Activated T-cell treated with anti-CD3 and anti-CD28 coated beads, Interleukin-2, amount 50 U/mL, for 48 hours (primary cell): ENCODE measurements around the gene PTAFR.

Experiments used
- DNase-seq, 2 experiments: peaks; one replicate each; pipeline ENCODE4 v3.0.0-alpha.2; 2020

Gene PTAFR

DNA sequence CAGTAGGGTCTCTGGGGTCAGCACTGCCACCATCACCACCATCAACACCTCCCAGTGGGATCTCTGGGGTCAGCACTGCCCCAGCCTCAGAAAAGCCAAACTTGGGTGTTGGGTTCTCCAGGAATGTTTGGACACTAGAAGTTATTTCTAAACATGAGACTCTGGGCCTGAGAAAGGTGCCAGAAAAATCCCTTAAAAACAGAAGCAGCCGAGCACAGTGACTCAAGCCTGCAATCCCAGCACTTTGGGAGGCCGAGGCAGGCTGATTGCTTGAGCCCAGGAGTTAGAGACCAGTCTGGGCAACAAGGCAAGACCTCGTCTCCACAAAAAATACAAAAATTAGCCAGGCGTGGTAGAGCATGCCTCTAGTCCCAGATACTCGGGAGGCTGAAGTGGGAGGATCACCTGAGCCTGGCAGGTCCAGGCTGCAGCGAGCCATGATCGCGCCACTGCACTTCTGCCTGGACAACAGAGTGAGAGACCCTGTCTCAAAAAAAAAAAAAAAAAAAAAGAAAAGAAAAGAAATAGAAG lies 470 bp downstream of the PTAFR start:
- no peak for DNase-seq

DNA sequence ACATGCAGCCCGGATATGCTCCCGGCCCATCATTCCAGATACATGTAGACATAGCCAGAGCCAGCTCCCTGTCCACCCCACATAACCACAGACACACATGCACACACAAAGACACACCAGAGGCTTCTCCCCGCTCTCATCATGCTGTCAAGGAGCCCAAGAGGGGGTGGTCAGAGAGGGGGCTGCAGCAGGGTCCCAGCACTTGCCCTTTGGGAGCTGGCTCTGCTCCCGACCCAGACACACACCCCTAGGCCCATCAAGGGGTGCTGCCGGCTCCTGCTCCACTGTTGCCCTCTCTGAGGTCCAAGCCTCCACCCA lies 2.6 kb downstream of the PTAFR start:
- DNase-seq: no peak

DNA sequence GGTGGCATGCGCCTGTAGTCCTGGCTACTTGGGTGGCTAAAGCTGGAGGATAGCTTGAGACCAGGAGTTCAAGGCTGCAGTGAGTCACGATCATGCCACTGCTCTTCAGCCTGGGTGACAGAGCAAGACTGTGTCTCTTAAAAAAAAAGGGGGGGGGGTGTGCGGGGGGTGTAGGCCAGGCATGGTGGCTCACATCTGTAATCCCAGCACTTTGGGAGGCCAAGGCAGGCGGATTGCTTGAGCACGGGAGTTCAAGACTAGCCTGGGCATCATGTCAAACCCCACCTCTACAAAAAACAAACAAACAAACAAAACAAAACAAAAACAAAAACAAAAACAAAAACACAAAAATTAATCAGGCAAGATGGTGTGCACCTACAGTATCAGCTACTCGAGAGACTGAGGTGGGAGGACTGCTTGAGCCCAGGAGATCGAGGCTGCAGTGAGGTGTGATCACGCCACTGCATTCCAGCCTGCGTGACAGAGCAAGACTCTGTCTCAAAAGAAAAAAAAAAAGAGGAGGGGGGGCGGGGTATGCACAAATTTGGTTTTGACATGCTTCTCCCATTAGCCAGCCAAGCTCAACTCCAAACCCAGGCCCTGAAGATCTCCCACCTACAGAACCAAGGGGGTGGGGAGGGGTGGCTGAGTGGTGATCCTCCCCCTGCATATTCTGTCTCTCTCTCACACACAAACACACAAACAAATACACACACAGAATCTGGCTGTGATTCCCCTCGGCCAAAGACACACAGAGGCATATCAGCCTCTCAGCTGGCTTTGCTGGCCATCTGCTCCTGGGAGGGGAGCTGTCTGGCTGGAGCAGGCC lies 3.1 kb downstream of the PTAFR start:
- DNase-seq: no peak

DNA sequence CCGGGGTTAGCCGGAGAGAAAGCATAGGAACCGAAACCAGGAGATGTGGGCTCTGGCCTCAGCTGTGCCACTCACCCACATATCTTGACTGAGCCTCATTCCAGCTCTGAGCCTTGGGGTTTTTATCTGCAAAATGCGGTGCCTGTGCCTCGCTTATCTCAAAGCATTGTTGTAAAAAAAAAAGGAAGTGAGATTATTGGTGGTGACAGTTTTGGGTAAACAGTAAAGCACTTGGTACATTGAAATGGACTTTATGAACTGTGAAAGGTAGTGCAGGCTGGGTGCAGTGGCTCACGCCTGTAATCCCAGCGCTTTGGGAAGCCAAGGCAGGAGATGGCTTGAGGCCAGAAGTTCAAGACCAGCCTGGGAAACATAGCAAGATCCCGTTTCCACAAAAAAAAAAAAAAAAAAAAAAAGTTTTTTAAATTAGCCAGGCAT lies 3.8 kb downstream of the PTAFR start:
- DNase-seq: peak; percentile 54 to 59

DNA sequence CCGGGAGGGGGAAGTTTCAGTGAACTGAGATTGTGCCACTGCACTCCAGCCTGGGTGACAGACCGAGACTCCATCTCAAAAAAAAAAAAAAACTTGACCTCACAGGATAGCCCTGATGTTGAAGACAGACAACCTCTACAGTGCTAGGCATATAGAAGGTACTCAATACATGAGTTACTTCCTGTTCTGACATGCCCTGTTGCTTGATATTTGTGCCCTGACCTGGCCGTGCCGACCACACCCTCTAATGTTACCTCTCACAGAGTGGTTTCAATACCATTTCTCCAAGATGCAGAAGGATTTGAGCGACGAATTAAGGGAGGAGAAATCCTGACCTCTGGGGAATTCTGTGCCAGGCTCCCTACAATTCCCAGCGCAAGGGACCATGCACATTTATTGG lies 5.2 kb downstream of the PTAFR start:
- DNase-seq: no peak

DNA sequence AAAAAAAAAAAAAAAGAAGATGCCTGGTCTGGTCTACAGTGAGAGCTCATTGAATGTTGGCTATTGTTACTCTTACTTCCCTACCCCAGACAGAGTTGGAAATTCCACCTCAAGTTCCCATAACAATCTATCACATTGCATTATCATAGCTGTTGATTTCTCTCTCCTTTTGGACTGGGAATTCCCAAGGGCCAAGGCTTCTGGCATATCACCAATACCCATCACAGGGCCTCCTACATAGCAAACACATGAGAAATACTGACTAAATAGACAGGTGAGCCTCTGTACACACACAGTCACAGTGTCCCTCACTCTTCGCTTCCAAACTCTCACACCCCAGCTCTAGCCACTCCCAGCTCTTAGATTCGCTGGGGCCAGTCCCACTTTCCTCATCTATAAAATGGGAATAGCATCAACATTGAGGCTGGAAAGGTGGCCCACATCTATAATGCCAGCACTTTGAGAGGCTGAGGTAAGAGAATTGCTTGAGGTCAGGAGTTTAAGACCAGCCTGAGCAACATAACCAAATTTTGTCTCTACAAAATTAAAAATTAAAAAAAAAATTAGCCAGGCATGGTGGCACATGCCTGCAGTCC lies 6.4 kb downstream of the PTAFR start:
- no peak for DNase-seq

DNA sequence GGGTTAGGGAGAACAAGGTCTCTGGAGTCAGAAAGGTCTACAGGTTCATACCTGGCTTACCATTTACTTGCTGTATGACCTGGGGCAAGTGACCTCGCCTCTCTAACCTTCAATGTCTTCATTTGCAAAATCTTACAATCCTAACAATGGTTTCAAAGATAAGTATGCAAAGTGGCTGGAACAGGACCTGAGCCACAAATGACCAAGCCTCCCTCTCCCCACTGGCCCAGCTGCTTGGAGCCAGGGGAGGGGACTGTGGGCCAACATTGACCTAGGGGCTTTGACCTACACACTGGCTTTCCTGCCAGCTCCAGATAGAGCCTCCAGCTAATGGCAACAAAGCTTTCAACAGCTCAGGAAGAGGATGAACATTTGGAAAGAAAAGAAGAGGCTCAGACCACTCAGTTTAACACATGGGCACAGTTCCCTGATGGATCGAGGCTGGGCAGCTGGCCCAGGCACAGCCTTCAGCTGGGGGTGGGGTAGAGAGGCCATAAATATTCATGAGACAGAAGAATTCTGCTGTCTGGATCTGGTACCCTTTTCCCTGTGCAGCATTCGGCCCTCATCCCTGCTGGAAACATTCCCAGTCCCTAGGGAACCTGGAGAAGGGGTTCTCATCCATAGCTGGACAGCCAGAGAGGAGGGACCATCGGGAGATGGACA lies 12.9 kb downstream of the PTAFR start:
- no peak for DNase-seq

DNA sequence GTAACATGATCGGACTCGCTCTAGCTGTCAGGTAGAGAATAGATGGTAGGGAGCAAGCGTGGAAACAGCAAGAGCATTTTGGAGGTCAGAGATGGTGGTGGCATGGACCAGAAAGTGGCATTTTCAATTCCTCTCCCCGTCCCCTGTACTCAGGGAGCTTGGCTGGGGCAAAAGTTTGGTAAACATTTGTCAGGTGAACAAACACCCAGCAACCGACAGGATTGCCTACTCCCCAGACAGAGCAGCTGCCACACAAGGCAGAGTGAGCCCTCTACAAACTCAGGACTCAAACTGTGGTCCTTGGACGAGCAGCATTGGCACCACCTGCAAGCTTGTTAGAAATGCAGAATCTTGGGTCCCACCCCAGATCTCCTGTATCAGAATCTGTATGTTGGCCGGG lies 14.3 kb downstream of the PTAFR start:
- no peak for DNase-seq

DNA sequence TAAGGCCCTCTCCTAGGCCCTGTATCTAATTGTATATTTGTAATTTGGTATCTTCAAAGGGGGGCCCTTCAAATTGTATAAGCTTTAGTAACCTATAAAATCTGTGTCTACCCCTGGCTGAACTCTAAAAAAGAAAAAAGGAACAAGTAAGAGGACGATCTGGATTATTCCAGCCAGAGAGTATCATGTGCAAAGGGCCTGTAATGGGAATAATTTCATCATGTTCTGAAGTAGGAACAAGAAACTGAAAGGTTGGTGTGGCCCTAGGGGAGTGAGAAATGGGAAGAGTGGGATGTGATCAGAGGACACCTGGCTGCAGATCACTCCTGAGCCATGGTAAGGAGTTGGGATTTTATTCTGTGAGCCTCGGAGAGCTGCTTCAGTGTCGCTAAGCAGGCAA lies 14.7 kb downstream of the PTAFR start:
- no peak for DNase-seq

DNA sequence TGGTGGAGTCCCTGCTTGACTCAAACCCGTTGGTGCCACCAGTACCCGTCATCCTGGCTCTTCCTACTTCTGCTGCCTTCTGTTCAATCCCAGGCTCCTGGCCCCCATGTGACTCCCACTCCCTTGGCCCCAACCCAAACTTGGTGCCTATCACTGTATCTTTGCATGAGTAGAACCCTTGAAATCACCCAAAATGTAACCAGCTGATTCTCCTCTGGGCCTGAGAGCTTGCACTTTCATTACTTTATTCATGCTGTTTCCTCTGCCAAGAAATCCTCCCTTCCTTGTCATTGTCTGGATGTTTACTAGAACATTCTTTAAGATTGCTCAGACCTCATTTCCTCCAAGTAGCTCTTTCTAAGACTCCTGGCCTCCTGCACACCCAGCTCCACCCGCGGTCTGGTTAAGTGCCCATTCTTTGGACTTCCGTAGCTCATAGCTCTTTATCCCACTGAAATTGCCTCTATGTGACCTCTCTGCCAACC lies 15.7 kb downstream of the PTAFR start:
- no peak for DNase-seq

DNA sequence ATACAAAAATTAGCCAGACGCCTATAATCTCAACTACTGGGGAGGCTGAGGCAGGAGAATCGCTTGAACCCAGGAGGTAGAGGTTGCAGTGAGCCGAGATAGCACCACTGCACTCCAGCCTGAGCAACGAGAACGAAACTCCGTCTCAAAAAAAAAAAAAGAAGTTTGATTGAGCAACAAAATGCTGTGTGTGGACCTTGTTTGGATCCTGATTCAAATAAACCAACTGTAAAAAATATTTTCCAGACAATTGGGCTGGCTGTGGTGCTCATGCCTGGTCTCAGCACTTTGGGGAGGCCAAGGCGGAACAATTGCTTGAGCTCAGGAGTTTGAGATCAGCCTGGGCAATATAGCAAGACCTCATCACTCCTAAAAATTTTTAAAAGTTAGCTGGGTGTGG lies 16.8 kb downstream of the PTAFR start:
- DNase-seq: no peak

DNA sequence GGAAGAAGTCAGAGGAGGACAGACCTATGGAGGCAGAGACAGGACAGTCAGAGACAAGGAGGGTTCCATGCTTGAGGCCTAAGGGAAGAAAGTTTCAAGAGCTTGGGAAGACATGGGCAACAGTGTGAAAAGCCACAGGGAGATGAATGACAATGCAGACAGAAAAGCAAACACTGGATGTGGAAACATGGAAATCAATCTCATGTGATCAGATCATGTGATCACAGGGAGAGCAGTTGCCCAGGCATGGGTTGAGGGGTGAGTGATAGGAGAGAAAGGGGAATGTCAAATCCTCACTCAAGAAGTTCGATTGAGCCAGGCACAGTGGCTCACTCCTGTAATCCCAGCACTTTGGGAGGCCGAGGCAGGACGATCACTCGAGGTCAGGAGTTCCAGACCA lies 17.2 kb downstream of the PTAFR start:
- DNase-seq: no peak

DNA sequence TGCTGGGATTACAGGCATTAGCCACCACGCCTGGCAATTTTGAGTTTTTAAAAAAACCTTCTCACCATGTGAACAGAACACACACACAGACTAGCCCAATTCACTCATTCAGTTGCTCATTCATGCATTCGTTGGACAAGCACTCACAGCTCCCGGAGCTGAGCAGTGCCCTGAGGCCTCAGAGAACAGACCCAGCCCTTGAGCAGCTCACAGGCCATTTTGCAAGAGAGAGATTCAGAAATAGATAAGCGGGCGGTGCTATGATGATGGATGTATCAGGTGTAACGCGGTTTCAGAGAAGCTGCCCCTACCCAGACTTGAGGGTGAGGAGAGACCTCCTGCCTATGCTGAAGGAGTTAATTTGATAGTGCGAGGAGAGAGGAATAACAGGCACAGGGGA lies 18.6 kb downstream of the PTAFR start:
- DNase-seq: no peak

DNA sequence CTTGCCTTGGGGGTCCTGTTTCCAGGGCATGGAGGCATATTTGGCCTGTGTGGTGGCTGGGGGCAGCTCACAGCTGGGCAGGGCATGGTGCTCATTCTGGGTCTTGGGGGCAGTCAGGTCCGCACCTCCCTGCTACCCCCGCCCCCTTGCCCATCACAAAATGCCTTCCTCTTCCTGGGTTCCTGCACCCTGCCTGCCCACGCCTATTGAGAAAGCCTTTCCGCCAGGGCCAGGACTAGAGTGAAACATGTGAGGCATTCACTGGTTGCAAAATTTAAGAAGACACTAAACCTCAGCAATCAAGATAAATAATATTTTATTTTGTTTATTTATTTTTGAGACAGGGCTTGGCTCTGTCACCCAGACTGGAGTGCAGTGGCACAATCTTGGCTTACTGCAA lies 19.7 kb downstream of the PTAFR start:
- no peak for DNase-seq

DNA sequence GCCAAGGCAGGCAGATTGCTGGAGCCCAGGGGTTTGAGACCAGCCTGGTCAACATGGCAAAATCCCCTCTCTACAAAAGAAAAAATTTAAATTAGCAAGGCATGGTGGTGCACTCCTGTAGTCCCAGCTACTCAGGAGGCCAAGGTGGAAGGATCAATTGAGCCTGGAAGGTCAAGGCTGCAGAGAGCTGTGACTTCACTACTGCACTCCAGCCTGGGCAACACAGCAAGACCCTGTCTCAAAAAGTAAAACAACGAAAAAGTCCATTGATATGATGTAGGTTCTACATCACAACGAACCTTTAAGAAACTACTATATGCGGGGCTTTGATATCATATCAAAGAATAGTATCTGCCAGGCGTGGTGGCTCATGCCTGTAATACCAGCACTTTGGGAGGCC lies 20.9 kb downstream of the PTAFR start:
- DNase-seq: no peak

DNA sequence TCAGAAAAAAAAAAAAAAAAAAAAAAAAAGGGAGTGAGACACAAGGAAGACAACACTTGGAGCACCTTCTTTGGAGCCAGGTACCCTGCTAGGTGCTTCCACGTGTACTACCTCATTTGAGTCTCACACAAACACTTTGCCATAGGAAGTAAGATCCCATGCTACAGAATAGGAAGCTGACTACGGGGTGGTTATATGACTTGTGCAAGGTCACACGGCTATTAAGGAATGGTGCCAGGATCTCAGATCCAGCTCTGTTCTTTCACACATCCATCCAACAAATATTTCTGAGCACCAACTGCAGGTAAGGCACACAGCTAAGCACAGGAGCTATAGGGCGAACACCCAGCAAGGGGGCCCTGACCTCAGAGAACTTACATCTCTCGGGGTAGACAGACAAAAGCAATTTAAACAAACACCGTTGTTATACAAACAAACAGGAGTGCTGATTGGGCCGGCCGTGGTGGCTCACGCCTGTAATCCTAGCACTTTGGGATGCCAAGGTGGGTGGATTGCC lies 22.4 kb downstream of the PTAFR start:
- no peak for DNase-seq

DNA sequence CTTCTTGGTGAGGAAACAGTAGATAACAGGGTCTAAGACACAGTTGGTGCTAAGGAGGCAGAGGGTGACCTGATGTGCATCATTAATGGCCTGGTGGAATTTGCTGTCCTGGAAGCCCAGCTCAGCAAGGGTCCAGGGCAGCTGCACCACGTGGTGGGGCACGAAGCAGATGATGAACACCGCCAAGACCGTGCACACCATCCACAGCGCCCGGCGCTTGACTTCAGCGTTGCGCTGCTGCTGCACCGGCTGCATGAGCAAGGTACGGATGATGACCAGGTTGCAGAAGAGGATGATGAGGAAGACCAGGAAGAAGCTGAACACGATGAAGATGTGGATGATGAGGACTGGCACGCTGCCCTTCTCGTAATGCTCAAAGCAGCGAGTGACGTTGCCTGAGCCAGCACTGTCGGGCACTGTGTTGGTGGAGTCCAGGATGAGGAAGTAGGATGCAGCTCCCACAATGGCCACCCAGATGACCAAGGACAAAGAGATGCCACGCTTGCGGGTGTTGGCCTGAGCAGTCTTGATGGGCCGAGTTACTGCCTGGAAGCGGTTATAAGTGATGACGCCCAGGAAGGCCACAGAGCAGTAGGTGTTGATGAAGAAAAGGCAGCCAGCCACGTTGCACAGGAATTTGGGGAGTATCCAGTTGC lies 26.2 kb downstream of the PTAFR start:
- no peak for DNase-seq

DNA sequence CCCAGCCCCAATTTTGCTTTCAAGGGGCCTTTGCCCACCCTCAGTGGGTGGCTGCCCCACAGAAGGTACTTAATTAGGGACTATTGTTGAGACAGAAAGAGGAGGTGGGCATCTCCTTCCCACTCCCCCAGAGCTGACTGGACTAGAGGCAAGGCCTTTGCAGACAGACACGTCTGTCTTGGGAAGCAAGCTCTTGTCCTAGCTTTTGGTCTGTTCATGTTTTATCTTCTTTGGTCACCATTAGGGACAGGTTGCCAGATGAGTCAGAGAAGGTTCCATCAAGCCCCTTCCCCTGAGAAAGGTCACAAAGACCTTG lies 27.7 kb downstream of the PTAFR start:
- no peak for DNase-seq

DNA sequence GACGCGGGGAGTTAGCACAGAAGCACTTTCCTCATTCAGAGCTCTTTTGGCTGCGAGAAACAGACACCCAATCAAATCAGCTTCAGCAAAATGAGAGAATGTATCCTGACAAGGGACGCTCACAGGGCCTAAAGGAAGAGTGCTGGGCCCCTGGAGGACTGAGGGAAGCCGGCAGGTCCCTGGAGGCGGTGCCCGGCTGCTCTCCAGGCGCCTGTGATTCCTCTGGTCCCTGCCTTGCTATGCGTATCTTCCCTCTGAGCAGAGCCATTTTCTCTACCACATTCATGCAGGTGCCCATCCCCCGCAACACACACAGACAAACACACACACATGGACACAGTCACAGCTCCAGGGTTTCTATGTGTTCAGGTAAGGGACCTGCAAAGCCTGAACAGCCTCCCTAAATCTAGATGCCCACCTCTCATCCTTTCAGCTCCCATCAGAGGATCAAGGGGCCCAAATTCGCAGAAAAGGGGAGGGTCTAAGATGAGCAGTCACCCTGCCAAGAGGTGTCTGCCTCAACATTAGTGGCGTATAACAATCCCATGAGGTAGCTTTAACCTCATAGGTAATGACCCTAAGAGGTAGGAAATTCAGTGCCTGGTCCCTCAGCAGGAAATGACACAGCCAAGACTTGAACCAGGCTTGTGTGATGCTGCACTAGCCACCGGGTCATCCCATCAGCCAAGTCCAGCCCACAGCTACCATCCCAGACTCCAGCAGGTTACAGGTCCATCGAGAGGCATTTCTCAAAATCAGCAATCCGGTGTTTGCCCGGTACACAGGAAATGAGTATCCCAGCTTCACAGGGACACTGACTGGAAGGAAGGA lies 29.0 kb downstream of the PTAFR start:
- no peak for DNase-seq

DNA sequence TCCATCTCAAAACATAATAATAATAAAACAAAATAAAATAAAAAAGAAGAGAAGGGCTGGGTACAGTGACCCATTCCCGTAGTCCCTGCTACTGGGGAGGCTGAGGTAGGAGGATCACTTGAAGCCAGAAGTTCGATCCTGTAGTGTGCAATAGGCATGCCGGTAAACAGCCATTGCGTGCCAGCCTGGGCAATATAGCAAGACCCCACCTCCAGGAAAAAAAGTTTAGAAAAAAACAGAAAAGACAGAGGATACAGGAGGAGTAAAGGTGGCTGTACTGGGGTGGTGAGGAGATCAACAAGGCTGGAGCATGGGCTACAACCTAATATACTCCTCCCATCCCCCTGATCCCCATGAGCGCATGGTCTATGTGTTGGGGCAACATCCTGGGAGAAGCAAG lies 30.8 kb downstream of the PTAFR start:
- DNase-seq: no peak

DNA sequence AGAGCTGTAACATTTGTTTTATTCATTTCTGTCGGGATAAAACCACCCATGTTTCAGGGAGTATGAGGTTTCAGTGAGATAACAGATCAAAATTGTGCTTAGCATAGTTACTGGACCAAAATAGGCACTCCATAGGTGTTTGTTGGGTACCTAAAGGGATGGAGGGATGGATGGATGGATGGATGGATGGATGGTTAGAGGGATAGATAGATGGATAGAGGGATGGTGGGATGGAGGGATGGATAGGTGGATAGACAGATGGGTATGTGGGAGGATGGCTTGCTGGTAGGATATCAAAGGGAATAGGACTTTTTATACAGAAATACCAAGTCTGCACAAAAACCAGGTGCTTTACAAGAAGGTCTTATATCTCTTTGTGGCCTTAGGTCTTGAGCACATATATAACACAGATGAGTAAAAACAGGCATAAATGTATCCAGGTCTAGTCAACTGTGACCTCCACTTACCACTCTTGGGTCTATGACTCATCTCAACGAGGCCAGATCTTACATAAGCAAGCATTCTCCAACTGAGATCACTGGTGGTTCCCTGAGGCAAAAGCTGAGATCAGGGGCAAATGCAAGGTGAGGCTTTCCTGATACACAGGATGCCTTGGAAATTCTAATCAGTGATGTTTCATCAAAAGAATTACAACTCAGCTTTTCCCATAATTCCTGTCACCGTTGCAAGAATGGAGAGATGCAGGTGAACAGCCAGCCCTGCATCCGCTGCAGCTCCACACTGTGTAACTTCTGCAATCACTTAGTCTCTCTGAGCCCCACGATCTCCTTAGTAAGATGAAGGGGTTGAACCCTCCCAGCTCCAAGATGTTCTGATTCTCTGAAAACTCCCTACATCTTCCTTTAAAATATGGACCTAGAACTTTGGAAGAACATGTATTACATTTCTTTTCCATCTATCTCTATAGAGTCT lies 32.0 kb downstream of the PTAFR start:
- DNase-seq: peak; percentile 42 to 46
